Loucy (cell line): ENCODE results near the gene TMEM272.

Source experiments
- H2AFZ ChIP-seq: fragments of 200-600 bp; sonication (generic); 2 replicates; pipeline ENCODE4 v1.6.0; 2016; ENCODE audit warnings: antibody characterized with exemption, mild to moderate bottlenecking, low read length, moderate library complexity
- H3F3A ChIP-seq: fragments of 200-600 bp; 2 replicates; pipeline ENCODE4 v1.6.0; 2016; ENCODE audit warnings: antibody characterized with exemption, low read depth, mild to moderate bottlenecking
- H3K27me3 ChIP-seq: fragments of 200-600 bp; sonication (generic); 2 replicates; pipeline ENCODE4 v1.6.1; 2014; ENCODE audit warnings: low read length, mild to moderate bottlenecking; ENCODE audit not compliant: insufficient read depth, poor library complexity, severe bottlenecking
- H3K36me3 ChIP-seq: fragments of 200-600 bp; sonication (generic); 2 replicates; pipeline ENCODE4 v1.6.1; 2016; ENCODE audit warnings: low read length; ENCODE audit not compliant: insufficient read depth
- H3K4me1 ChIP-seq: fragments of 200-600 bp; sonication (generic); 2 replicates; pipeline ENCODE4 v1.5.1; 2014; ENCODE audit warnings: low read length, mild to moderate bottlenecking; ENCODE audit not compliant: insufficient read depth, poor library complexity, severe bottlenecking
- H3K4me2 ChIP-seq: fragments of 200-600 bp; sonication (generic); 2 replicates; pipeline ENCODE4 v1.6.0; 2014; ENCODE audit warnings: antibody characterized with exemption, low read length, low read depth, mild to moderate bottlenecking; ENCODE audit not compliant: poor library complexity, severe bottlenecking
- H3K4me3 ChIP-seq: fragments of 200-600 bp; sonication (generic); 2 replicates; pipeline ENCODE4 v1.5.1; 2014; ENCODE audit warnings: low read length, mild to moderate bottlenecking, mixed read lengths; ENCODE audit not compliant: poor library complexity, severe bottlenecking
- H3K79me2 ChIP-seq: fragments of 200-600 bp; sonication (generic); 2 replicates; pipeline ENCODE4 v1.6.1; 2014; ENCODE audit warnings: low read length; ENCODE audit not compliant: insufficient read depth
- H3K9ac ChIP-seq: fragments of 200-600 bp; sonication (generic); 2 replicates; pipeline ENCODE4 v1.6.0; 2014; ENCODE audit warnings: mild to moderate bottlenecking, low read depth, low read length, moderate library complexity; ENCODE audit not compliant: poor library complexity, severe bottlenecking
- H3K9me2 ChIP-seq: fragments of 200-600 bp; sonication (generic); replicated peaks from 2 replicates; pipeline ENCODE4 v1.6.1; 2016; ENCODE audit warnings: low read depth, low read length, mixed read lengths
- H3K9me3 ChIP-seq: fragments of 200-600 bp; sonication (generic); 2 replicates; pipeline ENCODE4 v1.6.1; 2014; ENCODE audit warnings: mild to moderate bottlenecking, antibody characterized with exemption, low read length, low read depth; ENCODE audit not compliant: insufficient read depth
- H4K20me1 ChIP-seq: fragments of 200-600 bp; sonication (generic); 2 replicates; pipeline ENCODE4 v1.6.0; 2014; ENCODE audit warnings: antibody characterized with exemption, low read length, mild to moderate bottlenecking; ENCODE audit not compliant: insufficient read depth, poor library complexity, severe bottlenecking
- CTCF ChIP-seq: fragments of 200-600 bp; sonication (generic); conservative IDR thresholded peaks from 2 replicates; pipeline ENCODE4 v1.5.1; 2014; ENCODE audit warnings: mild to moderate bottlenecking, antibody characterized with exemption, low read length
- EZH2phosphoT487 ChIP-seq: fragments of 200-600 bp; IDR thresholded peaks from 2 replicates; pipeline ENCODE4 v1.6.1; 2018; ENCODE audit warnings: antibody characterized with exemption, mild to moderate bottlenecking, moderate library complexity, borderline replicate concordance

TMEM272 gene

GRCh38 chr13:51874651-51875050 lies 29.7 kb upstream of the TMEM272 start:
- Histone ChIP-seq H3K79me2 (no peaks in the 10 kb centered on the region), H3K4me1 (peaks cover 55% of the 10 kb centered on the region), H2AFZ (0 out of 2 replicates have a peak overlapping the region, but pooled peaks have one; percentile 67), H3F3A (no peaks in the 10 kb centered on the region), H3K9me3 (no peaks in the 10 kb centered on the region), H3K27me3 (no peaks in the 10 kb centered on the region), H3K4me2 (peak overlapping the region; percentile 36), H3K4me3 (no peak overlapping the region), H3K36me3 (no peaks in the 10 kb centered on the region), H3K9ac (no peak overlapping the region), H3K9me2 (no peaks in the 10 kb centered on the region), H4K20me1 (no peaks in the 10 kb centered on the region)
- TF ChIP-seq EZH2phosphoT487, result no peak
- no peak for TF ChIP-seq CTCF

GRCh38 chr13:51873837-51874236 lies 28.9 kb upstream of the TMEM272 start:
- no peak for TF ChIP-seq CTCF
- TF ChIP-seq EZH2phosphoT487, result no peak
- Histone ChIP-seq H3K4me1 (peaks cover 52% of the 10 kb centered on the region), H3K4me2 (peak overlapping the region; percentile 36), H3K36me3 (no peaks in the 10 kb centered on the region), H2AFZ (peak overlapping the region; percentile 67), H3K9me2 (no peaks in the 10 kb centered on the region), H3K9ac (no peak overlapping the region), H3K9me3 (no peaks in the 10 kb centered on the region), H3K27me3 (no peaks in the 10 kb centered on the region), H3K4me3 (no peak overlapping the region), H4K20me1 (no peaks in the 10 kb centered on the region), H3K79me2 (no peaks in the 10 kb centered on the region), H3F3A (no peaks in the 10 kb centered on the region)

- no peaks in the 10 kb centered on the region for H3K36me3 ChIP-seq
- H3K4me2 ChIP-seq, result peak overlapping the region; percentile 36
- H3K27me3 ChIP-seq, result no peaks in the 10 kb centered on the region
- H3K4me3 ChIP-seq, result no peak overlapping the region
- no peaks in the 10 kb centered on the region for H3K79me2 ChIP-seq
- H3F3A ChIP-seq, result no peaks in the 10 kb centered on the region
- no peak overlapping the region for H3K9ac ChIP-seq
- no peaks in the 10 kb centered on the region for H3K9me3 ChIP-seq
- TF ChIP-seq CTCF (no peak), EZH2phosphoT487 (no peak)
- no peaks in the 10 kb centered on the region for H4K20me1 ChIP-seq
- no peaks in the 10 kb centered on the region for H3K9me2 ChIP-seq
- peaks cover 53% of the 10 kb centered on the region for H3K4me1 ChIP-seq
- H2AFZ ChIP-seq, result peak overlapping the region; percentile 67
Observed at GRCh38 chr13:51873117-51873798, 28.3 kb upstream of the TMEM272 start.
